ENCODE results near the gene GMFB. TPM values are rescaled to one million over a fixed set of nuclear protein-coding genes. Genes with fewer than 3 reads are reported as not detected.
"Not testable (repeated sequence)": the region's sequence is repeated elsewhere in the genome, so short reads cannot be mapped to it uniquely, and the experiment has no call there.

The GMFB gene
- total and polyA plus RNA-seq, 9 of the 15 experiments (the other 6 are each of a cell fraction or from before 2014, with no cell fraction given): 14.0 to 31.7 (median 20.5) TPM

- TF ChIP-seq SRSF3 (IDR thresholded peaks at IDR 0.05; ENCODE audit: insufficient read depth, low read length) (no peak), CBX1 (IDR thresholded peaks at IDR 0.05; ENCODE audit: low read depth) (peak; percentile 27; the same call in 1 of the 2 replicates), BCL6 (CRISPR knock-in tag; IDR thresholded peaks at IDR 0.05) (no peak), ZNF282 (CRISPR knock-in tag; IDR thresholded peaks at IDR 0.05) (no peak), CBX3 (IDR thresholded peaks at IDR 0.05; ENCODE audit: borderline replicate concordance in 1 of 2, low read length in 2 of 2) (0 out of 3 replicates have a peak, but pooled peaks of 1 of the 2 experiments have one; percentile 23), ZBTB49 (CRISPR knock-in tag; IDR thresholded peaks at IDR 0.05; ENCODE audit: borderline replicate concordance) (no peak)
Measured at GRCh38 chr14:54459106-54459505, 29.7 kb downstream of the GMFB start (continued).

- H3K27me3 ChIP-seq (ENCODE audit: control insufficient read depth in 2 of 2, insufficient read depth in 2 of 2, low read length in 2 of 2); H3K9me3 ChIP-seq (replicated peaks; ENCODE audit: control insufficient read depth, insufficient read depth, low read depth, low read length); H3K4me2 ChIP-seq (ENCODE audit: insufficient read depth, low read length); H3K9me1 ChIP-seq (ENCODE audit: control insufficient read depth, insufficient read depth, low read length); H3K9ac ChIP-seq (ENCODE audit: insufficient read depth in 1 of 2, low read depth in 2 of 2, low read length in 2 of 2); in situ Hi-C loops (cut with MboI); H3K79me2 ChIP-seq (ENCODE audit: control insufficient read depth, insufficient read depth, low read length); DNase-seq (ENCODE audit: extremely low read depth in 1 of 4, low spot score in 3 of 4); CTCF ChIA-PET (ENCODE audit: low intra/inter-chr PET ratio); ATAC-seq; H3K4me1 ChIP-seq (replicated peaks in 1 of 2; ENCODE audit: control insufficient read depth in 2 of 2, insufficient read depth in 2 of 2, low read length in 2 of 2); H3K36me3 ChIP-seq (ENCODE audit: control insufficient read depth, insufficient read depth, low read length); H3K27ac ChIP-seq (ENCODE audit: extremely low read depth, low read depth, low read length); intact Hi-C loops (cut with micrococcal nuclease); H2AFZ ChIP-seq (ENCODE audit: low read depth, low read length); H4K20me1 ChIP-seq (replicated peaks; ENCODE audit: control insufficient read depth, insufficient read depth, low read length); H3K4me3 ChIP-seq; BruUV-seq (replicated peaks); FAIRE-seq: not testable (repeated sequence)
- POLR2A ChIA-PET: interaction anchor here (1.3 kb wide), 1 partner anchor 9 kb away, joined by 3 read pairs; no protein-coding TSS in a partner anchor
Measured at GRCh38 chr14:54458536-54458935, 30.2 kb downstream of the GMFB start.
